BJ (cell line): ENCODE results near the gene PKIB. TPM values are rescaled to one million over a fixed set of nuclear protein-coding genes. Genes with fewer than 3 reads are reported as not detected.

Source experiments
- CTCF ChIA-PET: fragments of 350-600 bp; formaldehyde crosslinking; extraction: SDS; loops from one replicate; lab custom pipeline; 2021; ENCODE audit warnings: antibody characterized with exemption, inconsistent platforms; lab: Yijun Ruan, JAX
- POLR2A ChIA-PET: fragments of 300-600 bp; sonication (Branson Sonifier 250); formaldehyde crosslinking; extraction: SDS; loops from one replicate; lab custom pipeline; 2021; ENCODE audit warnings: antibody characterized with exemption; lab: Charles Lee
- DNase-seq: peaks from one replicate; pipeline ENCODE4 v3.0.0-alpha.2; 2011; ENCODE audit warnings: low read depth
- H3K27me3 ChIP-seq: 2 replicates; pipeline ENCODE4 v1.6.0; 2011; ENCODE audit warnings: low read length; ENCODE audit not compliant: control insufficient read depth, insufficient read depth
- H3K36me3 ChIP-seq: 2 replicates; pipeline ENCODE4 v1.5.1; 2011; ENCODE audit warnings: low read length; ENCODE audit not compliant: control insufficient read depth, insufficient read depth
- H3K4me3 ChIP-seq: 2 replicates; pipeline ENCODE4 v1.5.1; 2011; ENCODE audit warnings: low read depth, mild to moderate bottlenecking, control low read depth, low read length
- CTCF ChIP-seq: IDR thresholded peaks from 2 replicates; pipeline ENCODE4 v1.5.1; 2011; ENCODE audit warnings: low read depth, mild to moderate bottlenecking, control low read depth, inconsistent platforms, low read length, moderate library complexity; ENCODE audit not compliant: insufficient read depth
- polyA plus RNA-seq: library from polyadenylated mRNA; depleted of rRNA; stranded (reverse); fragments of >200 nt; gene quantifications from 2 replicates; pipeline ENCODE4 v1.2.3, GENCODE V29; 2011

The PKIB gene
- polyA plus RNA-seq, 1 experiment, result not detected

- Histone ChIP-seq H3K4me3 (no peak overlapping the region), H3K27me3 (no peaks in the 10 kb centered on the region), H3K36me3 (no peaks in the 10 kb centered on the region)
- CTCF ChIA-PET, result no interaction called here
- POLR2A ChIA-PET, result no interaction called here
- no peak for DNase-seq
- TF ChIP-seq CTCF, result no peak
Observed at GRCh38 chr6:122676688-122677087, 66.5 kb downstream of the PKIB start.

GRCh38 chr6:122677406-122677805 lies 67.2 kb downstream of the PKIB start:
- POLR2A ChIA-PET, result no interaction called here
- TF ChIP-seq CTCF, result no peak
- CTCF ChIA-PET, result no interaction called here

GRCh38 chr6:122678841-122679240 lies 68.6 kb downstream of the PKIB start:
- Histone ChIP-seq H3K27me3 (no peaks in the 10 kb centered on the region), H3K36me3 (no peaks in the 10 kb centered on the region), H3K4me3 (no peak overlapping the region)
- no peak for DNase-seq
- CTCF ChIA-PET, result no interaction called here
- TF ChIP-seq CTCF, result no peak
- POLR2A ChIA-PET, result no interaction called here

More at GRCh38 chr6:122677406-122677805, 67.2 kb downstream of the PKIB start:
- no peaks in the 10 kb centered on the region for H3K27me3 ChIP-seq
- DNase-seq, result no peak
- H3K36me3 ChIP-seq, result no peaks in the 10 kb centered on the region
- H3K4me3 ChIP-seq, result no peak overlapping the region

DNA sequence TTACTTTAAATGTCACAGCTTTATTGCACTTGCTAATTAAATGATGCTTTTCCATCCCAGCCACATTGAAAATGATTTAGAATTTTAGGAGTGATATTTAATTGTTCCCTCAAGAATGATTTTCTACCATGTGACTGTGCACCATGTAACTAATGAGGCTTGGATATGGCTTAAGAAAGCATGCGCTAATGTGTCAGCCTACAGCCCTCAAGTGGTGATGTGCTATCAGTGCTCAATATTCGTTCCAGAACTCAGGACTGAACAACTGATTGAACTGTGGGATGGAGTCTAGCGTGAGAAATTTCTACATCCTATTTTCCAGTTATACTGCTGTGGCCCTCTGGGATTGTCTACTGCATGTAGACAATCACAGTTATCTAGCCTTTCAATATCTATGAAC lies 71.5 kb downstream of the PKIB start:
- no peak for DNase-seq
- Histone ChIP-seq H3K36me3 (no peaks in the 10 kb centered on the region), H3K4me3 (no peak overlapping the region), H3K27me3 (no peaks in the 10 kb centered on the region)
- no peak for TF ChIP-seq CTCF
- ChIA-PET POLR2A (no interaction called here), CTCF (no interaction called here)

- CTCF ChIA-PET, result no interaction called here
- Histone ChIP-seq H3K27me3 (no peaks in the 10 kb centered on the region), H3K36me3 (no peaks in the 10 kb centered on the region), H3K4me3 (no peak overlapping the region)
- POLR2A ChIA-PET, result no interaction called here
- DNase-seq, result no peak
- TF ChIP-seq CTCF, result no peak
Observed at GRCh38 chr6:122683989-122684651, 73.9 kb downstream of the PKIB start.
